PC-9 (cell line): ENCODE results near the gene CTBS.

ENCODE experiments used
- EZH2 ChIP-seq: fragments of 200-600 bp; sonication (generic); IDR thresholded peaks from 2 replicates; pipeline ENCODE4 v1.8.0; 2017; ENCODE audit warnings: antibody characterized with exemption, low read depth
- TF ChIP-seq, protein P1 (sequence below): fragments of 200-600 bp; sonication (generic); conservative IDR thresholded peaks from 2 replicates; pipeline ENCODE4 v1.6.1; 2017; ENCODE audit warnings: mixed run types, antibody characterized with exemption, mild to moderate bottlenecking, moderate library complexity

DNA sequence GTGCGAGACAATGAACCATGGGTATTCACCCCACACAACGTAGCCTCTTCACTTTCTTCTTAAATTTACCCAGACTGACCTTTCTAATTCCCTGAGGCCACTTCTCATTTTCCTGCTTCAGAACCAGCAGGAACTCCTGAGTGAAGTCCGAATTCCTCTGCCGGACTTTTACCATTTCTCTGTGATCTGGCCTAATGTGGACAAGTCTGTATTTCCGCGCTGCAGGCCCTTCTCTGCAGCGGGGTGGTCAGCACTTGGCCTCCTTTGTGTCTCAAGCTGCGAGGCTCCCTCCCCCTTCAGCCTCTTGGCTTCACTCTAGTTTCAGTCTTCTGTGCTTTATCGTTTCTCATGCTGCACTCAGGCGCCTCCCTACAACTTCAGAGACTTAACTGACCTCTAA, 9.4 kb upstream of the CTBS start:
- TF ChIP-seq, protein P1, sequence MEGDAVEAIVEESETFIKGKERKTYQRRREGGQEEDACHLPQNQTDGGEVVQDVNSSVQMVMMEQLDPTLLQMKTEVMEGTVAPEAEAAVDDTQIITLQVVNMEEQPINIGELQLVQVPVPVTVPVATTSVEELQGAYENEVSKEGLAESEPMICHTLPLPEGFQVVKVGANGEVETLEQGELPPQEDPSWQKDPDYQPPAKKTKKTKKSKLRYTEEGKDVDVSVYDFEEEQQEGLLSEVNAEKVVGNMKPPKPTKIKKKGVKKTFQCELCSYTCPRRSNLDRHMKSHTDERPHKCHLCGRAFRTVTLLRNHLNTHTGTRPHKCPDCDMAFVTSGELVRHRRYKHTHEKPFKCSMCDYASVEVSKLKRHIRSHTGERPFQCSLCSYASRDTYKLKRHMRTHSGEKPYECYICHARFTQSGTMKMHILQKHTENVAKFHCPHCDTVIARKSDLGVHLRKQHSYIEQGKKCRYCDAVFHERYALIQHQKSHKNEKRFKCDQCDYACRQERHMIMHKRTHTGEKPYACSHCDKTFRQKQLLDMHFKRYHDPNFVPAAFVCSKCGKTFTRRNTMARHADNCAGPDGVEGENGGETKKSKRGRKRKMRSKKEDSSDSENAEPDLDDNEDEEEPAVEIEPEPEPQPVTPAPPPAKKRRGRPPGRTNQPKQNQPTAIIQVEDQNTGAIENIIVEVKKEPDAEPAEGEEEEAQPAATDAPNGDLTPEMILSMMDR, result no peak
- TF ChIP-seq EZH2, result no peak
